ENCODE data around the gene NCR3LG1. TPM values are rescaled to one million over a fixed set of nuclear protein-coding genes. Genes with fewer than 3 reads are reported as not detected.

Gene NCR3LG1
- total RNA-seq, 2 experiments from 2014 or later, result 7.7 to 23.0 TPM

DNA sequence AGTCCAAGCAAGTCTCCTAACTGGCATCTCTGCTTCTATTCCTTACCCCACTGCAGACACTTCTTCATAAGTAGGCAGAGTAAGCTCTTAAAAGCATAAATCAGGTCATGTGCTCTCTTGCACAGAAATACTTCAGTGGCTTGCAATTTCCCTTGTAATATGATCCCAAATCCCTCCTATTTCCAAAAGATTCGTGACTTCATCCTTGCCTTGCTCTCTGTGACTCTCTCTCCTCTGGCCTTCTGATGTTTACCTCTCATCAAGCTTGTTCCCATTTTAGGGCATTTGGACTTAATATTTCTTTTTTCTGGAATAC lies 37.4 kb upstream of the NCR3LG1 start:
- no peaks in the 10 kb centered on the region for H4K20me1 ChIP-seq (ENCODE audit: insufficient read depth, low read length)
- intact Hi-C loops (cut with micrococcal nuclease; ENCODE audit: unreplicated experiment), result no loop called here
- BruUV-seq (replicated peaks), result no TSS peak
- ChIA-PET CTCF (ENCODE audit: unreplicated experiment) (no interaction called here), POLR2A (no interaction called here)
- no peak overlapping the region for H3K4me2 ChIP-seq (ENCODE audit: low read length)
- no peak overlapping the region for H3K4me3 ChIP-seq (ENCODE audit: low read depth, low read length, poor library complexity, severe bottlenecking)
- no peak overlapping the region for H3K27ac ChIP-seq (ENCODE audit: low read depth, low read length, poor library complexity, severe bottlenecking)
- no peak for DNase-seq (ENCODE audit: low spot score)
- H3K9me3 ChIP-seq (ENCODE audit: low read length), result no peaks in the 10 kb centered on the region
- H3K79me2 ChIP-seq (ENCODE audit: insufficient read depth, low read depth, low read length), result no peaks in the 10 kb centered on the region
- no peak for TF ChIP-seq EZH2phosphoT487 (IDR thresholded peaks at IDR 0.05; ENCODE audit: borderline replicate concordance, low read depth, low read length)
- TF ChIP-seq, protein P1, sequence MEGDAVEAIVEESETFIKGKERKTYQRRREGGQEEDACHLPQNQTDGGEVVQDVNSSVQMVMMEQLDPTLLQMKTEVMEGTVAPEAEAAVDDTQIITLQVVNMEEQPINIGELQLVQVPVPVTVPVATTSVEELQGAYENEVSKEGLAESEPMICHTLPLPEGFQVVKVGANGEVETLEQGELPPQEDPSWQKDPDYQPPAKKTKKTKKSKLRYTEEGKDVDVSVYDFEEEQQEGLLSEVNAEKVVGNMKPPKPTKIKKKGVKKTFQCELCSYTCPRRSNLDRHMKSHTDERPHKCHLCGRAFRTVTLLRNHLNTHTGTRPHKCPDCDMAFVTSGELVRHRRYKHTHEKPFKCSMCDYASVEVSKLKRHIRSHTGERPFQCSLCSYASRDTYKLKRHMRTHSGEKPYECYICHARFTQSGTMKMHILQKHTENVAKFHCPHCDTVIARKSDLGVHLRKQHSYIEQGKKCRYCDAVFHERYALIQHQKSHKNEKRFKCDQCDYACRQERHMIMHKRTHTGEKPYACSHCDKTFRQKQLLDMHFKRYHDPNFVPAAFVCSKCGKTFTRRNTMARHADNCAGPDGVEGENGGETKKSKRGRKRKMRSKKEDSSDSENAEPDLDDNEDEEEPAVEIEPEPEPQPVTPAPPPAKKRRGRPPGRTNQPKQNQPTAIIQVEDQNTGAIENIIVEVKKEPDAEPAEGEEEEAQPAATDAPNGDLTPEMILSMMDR (conservative IDR thresholded peaks at IDR 0.05; ENCODE audit: low read length), result no peak
- no peak overlapping the region for H2AFZ ChIP-seq (ENCODE audit: low read length)
- no peaks in the 10 kb centered on the region for H3K4me1 ChIP-seq (ENCODE audit: insufficient read depth, low read length, poor library complexity, severe bottlenecking)
- peaks cover 47% of the 10 kb centered on the region for H3K36me3 ChIP-seq (ENCODE audit: insufficient read depth, low read length)
- H3K9me2 ChIP-seq (ENCODE audit: insufficient read depth, low read length), result no peaks in the 10 kb centered on the region

DNA sequence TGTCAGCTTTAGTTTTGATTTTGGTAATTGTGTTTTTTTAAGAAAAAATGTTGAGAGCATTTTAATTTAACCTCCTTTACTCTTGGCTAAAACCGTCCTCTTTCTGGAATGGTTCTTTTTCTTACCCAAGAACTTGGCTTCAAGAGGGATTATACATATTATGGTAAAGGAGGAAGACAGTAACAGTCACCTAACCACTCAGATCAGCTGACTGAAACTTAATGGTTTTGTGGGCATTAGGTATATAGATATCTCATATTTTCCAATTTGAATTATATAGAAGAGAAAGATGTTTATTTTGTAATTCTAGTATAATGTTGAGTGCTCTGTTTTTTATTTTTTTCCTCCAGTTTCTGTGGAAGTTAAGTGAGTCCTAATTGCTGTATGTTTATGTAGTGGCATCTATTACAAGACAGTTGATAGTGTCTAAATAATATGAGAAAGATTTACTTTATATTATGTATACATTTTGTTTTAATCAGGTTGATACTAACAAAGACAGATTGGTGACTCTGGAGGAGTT lies 36.6 kb upstream of the NCR3LG1 start:
- H3K4me3 ChIP-seq (ENCODE audit: low read depth, low read length, poor library complexity, severe bottlenecking), result no peak overlapping the region
- no peak overlapping the region for H3K4me2 ChIP-seq (ENCODE audit: low read length)
- POLR2A ChIA-PET, result interaction anchor here (0.8 to 1.1 kb wide), 2 partner anchors 16 to 59 kb away, joined by 3 to 4 read pairs; no protein-coding TSS in a partner anchor
- no peaks in the 10 kb centered on the region for H3K79me2 ChIP-seq (ENCODE audit: insufficient read depth, low read depth, low read length)
- H3K27ac ChIP-seq (ENCODE audit: low read depth, low read length, poor library complexity, severe bottlenecking), result no peak overlapping the region
- DNase-seq (ENCODE audit: low spot score), result no peak
- CTCF ChIA-PET (ENCODE audit: unreplicated experiment), result interaction anchor here (0.6 kb wide), 1 partner anchor 232 kb away, joined by 3 read pairs; no protein-coding TSS in a partner anchor
- intact Hi-C loops (cut with micrococcal nuclease; ENCODE audit: unreplicated experiment), result no loop called here
- H3K9me3 ChIP-seq (ENCODE audit: low read length), result no peaks in the 10 kb centered on the region
- H2AFZ ChIP-seq (ENCODE audit: low read length), result no peak overlapping the region
- no peak for TF ChIP-seq EZH2phosphoT487 (IDR thresholded peaks at IDR 0.05; ENCODE audit: borderline replicate concordance, low read depth, low read length)
- TF ChIP-seq, protein P1 (conservative IDR thresholded peaks at IDR 0.05; ENCODE audit: low read length), result no peak
- no peaks in the 10 kb centered on the region for H3K4me1 ChIP-seq (ENCODE audit: insufficient read depth, low read length, poor library complexity, severe bottlenecking)
- no TSS peak for BruUV-seq (replicated peaks)
- H3K9me2 ChIP-seq (ENCODE audit: insufficient read depth, low read length), result no peaks in the 10 kb centered on the region
- H4K20me1 ChIP-seq (ENCODE audit: insufficient read depth, low read length), result no peaks in the 10 kb centered on the region
- H3K36me3 ChIP-seq (ENCODE audit: insufficient read depth, low read length), result peaks cover 44% of the 10 kb centered on the region

DNA sequence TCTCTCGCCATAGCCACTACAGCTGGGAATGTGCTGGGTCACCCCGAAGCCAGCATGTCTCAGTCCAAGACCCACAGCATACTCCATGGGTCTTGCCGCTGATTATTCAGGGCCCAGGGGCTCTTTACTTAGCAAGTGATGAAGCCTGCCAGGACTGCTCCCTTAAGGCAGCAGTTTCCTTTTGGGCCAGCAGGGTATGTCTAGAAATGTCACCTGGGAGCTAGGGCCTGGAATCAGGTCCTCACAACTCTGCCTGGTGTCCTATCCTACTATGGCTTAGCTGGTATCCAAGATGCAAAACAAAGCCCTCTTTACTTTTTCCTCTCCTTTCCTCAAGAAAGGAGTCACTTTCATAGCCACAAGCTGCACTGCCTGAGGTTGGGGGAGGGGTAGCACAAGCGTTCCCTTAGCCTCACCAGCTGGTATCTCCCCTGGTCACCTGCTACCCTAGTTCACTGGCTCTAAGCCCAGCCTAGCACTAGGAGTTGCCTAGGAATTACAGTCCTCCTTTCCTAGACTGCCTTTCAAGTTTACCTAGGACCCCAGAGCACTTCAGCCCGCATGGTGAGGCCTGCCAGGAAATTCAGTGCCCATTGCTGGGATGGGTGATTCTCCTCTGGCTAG lies 22.6 kb upstream of the NCR3LG1 start:
- POLR2A ChIA-PET, result interaction anchor here (0.5 to 0.6 kb wide), 2 partner anchors 36 to 1832 kb away, joined by 4 read pairs; no protein-coding TSS in a partner anchor
- no peak overlapping the region for H2AFZ ChIP-seq (ENCODE audit: low read length)
- H3K9me2 ChIP-seq (ENCODE audit: insufficient read depth, low read length), result no peaks in the 10 kb centered on the region
- H4K20me1 ChIP-seq (ENCODE audit: insufficient read depth, low read length), result no peaks in the 10 kb centered on the region
- no peak overlapping the region for H3K27ac ChIP-seq (ENCODE audit: low read depth, low read length, poor library complexity, severe bottlenecking)
- no peak overlapping the region for H3K4me3 ChIP-seq (ENCODE audit: low read depth, low read length, poor library complexity, severe bottlenecking)
- no peaks in the 10 kb centered on the region for H3K9me3 ChIP-seq (ENCODE audit: low read length)
- DNase-seq (ENCODE audit: low spot score), result no peak
- CTCF ChIA-PET (ENCODE audit: unreplicated experiment), result no interaction called here
- H3K36me3 ChIP-seq (ENCODE audit: insufficient read depth, low read length), result peaks cover 10% of the 10 kb centered on the region; the same call in 1 of the 2 replicates
- intact Hi-C loops (cut with micrococcal nuclease; ENCODE audit: unreplicated experiment), result no loop called here
- H3K4me1 ChIP-seq (ENCODE audit: insufficient read depth, low read length, poor library complexity, severe bottlenecking), result peaks cover 13% of the 10 kb centered on the region
- TF ChIP-seq EZH2phosphoT487 (IDR thresholded peaks at IDR 0.05; ENCODE audit: borderline replicate concordance, low read depth, low read length), result no peak
- TF ChIP-seq, protein P1 (conservative IDR thresholded peaks at IDR 0.05; ENCODE audit: low read length), result no peak
- H3K4me2 ChIP-seq (ENCODE audit: low read length), result no peak overlapping the region
- BruUV-seq (replicated peaks), result no TSS peak
- H3K79me2 ChIP-seq (ENCODE audit: insufficient read depth, low read depth, low read length), result no peaks in the 10 kb centered on the region
